VCaP (cell line): ENCODE measurements around the gene FKBP3.
A peak's percentile ranks its signal among the peaks of the same experiment; 100 is the strongest.
"Not testable (repeated sequence)": the region's sequence is repeated elsewhere in the genome, so short reads cannot be mapped to it uniquely, and the experiment has no call there.

ENCODE experiments used
- H3K27ac ChIP-seq: fragments of 450-650 bp; 2 replicates; pipeline ENCODE4 v1.5.1; 2017
- CTCF ChIP-seq: fragments of 450-650 bp; conservative IDR thresholded peaks from 2 replicates; pipeline ENCODE4 v1.5.1; 2017; ENCODE audit warnings: mild to moderate bottlenecking, moderate library complexity

Gene FKBP3

GRCh38 chr14:45089813-45090212 lies 44.5 kb downstream of the FKBP3 start:
- no peak overlapping the region for H3K27ac ChIP-seq
- no peak for TF ChIP-seq CTCF

- no peak for TF ChIP-seq CTCF
- peak overlapping the region; percentile 88 for H3K27ac ChIP-seq
Measured at GRCh38 chr14:45084946-45085346, 49.3 kb downstream of the FKBP3 start.

- H3K27ac ChIP-seq: peak within 1 kb of the TSS; percentile 88
- no peak for TF ChIP-seq CTCF
Measured at GRCh38 chr14:45083976-45084722, 50.1 kb downstream of the FKBP3 start, which contains the start of gene PRPF39. TSS of gene PRPF39 (plus strand) at chr14:45084116. CDS start at chr14:45095240, 11,124 bp downstream.

GRCh38 chr14:45083617-45083975 lies 50.7 kb downstream of the FKBP3 start:
- no peak for TF ChIP-seq CTCF
- H3K27ac ChIP-seq: peak overlapping the region; percentile 88

- peak overlapping the region; percentile 41 for H3K27ac ChIP-seq
- no peak for TF ChIP-seq CTCF
Measured at GRCh38 chr14:45082420-45082819, 51.9 kb downstream of the FKBP3 start.

GRCh38 chr14:45081096-45081495 lies 53.2 kb downstream of the FKBP3 start:
- H3K27ac ChIP-seq: not testable (repeated sequence)

- H3K27ac ChIP-seq: not testable (repeated sequence)
Measured at GRCh38 chr14:45080416-45080968, 53.8 kb downstream of the FKBP3 start.

- no peak overlapping the region for H3K27ac ChIP-seq
- TF ChIP-seq CTCF: no peak
Measured at GRCh38 chr14:45078323-45078722, 56.0 kb downstream of the FKBP3 start.
